ENCODE data around the gene TRAPPC2L.

TRAPPC2L gene

GRCh38 chr16:88843256-88843655, 13.7 kb upstream of the TRAPPC2L start:
- no peaks in the 10 kb centered on the region for H3K4me1 ChIP-seq
- DNase-seq: no peak
- H3K9me3 ChIP-seq: no peaks in the 10 kb centered on the region
- H3K27me3 ChIP-seq: no peaks in the 10 kb centered on the region
- H3K36me3 ChIP-seq: no peaks in the 10 kb centered on the region
- no peak for TF ChIP-seq CTCF (IDR thresholded peaks at IDR 0.05; ENCODE audit: low read depth, low read length)
- no peak overlapping the region for H3K4me3 ChIP-seq (ENCODE audit: low read depth, low read length)

- H3K27me3 ChIP-seq: no peaks in the 10 kb centered on the region
- DNase-seq: no peak
- peak; percentile 20; the same call in 1 of the 2 replicates for TF ChIP-seq CTCF (IDR thresholded peaks at IDR 0.05; ENCODE audit: low read depth, low read length)
- H3K9me3 ChIP-seq: no peaks in the 10 kb centered on the region
- no peaks in the 10 kb centered on the region for H3K36me3 ChIP-seq
- no peaks in the 10 kb centered on the region for H3K4me1 ChIP-seq
- no peak overlapping the region for H3K4me3 ChIP-seq (ENCODE audit: low read depth, low read length)
Measured at GRCh38 chr16:88844419-88845036, 12.4 kb upstream of the TRAPPC2L start.

DNA sequence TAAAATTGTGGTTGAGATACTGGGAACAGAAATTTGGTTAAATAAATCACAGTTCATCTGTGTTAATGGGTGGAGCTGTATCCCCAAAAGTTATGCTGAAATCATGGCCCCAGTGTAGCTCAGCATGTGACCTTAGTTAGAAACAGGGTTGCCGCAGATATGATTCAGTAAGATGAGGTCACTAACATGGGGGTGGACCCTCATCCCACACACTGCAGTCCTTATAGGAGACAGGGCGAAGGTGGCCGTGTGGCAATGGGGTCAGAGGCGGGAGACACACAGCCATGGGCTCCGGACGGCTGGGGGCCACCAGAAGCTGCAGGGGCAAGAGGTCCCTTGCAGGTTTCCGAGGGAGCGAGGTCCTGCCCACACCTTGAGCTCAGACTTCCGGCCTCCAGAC, 10.8 kb upstream of the TRAPPC2L start:
- Histone ChIP-seq H3K4me3 (ENCODE audit: low read depth, low read length) (no peak overlapping the region), H3K4me1 (no peaks in the 10 kb centered on the region), H3K36me3 (no peaks in the 10 kb centered on the region), H3K9me3 (no peaks in the 10 kb centered on the region), H3K27me3 (no peaks in the 10 kb centered on the region)
- no peak for DNase-seq
- no peak for TF ChIP-seq CTCF (IDR thresholded peaks at IDR 0.05; ENCODE audit: low read depth, low read length)

GRCh38 chr16:88847654-88848053, 9.3 kb upstream of the TRAPPC2L start:
- no peak for DNase-seq
- H3K36me3 ChIP-seq: no peaks in the 10 kb centered on the region
- no peaks in the 10 kb centered on the region for H3K9me3 ChIP-seq

DNA sequence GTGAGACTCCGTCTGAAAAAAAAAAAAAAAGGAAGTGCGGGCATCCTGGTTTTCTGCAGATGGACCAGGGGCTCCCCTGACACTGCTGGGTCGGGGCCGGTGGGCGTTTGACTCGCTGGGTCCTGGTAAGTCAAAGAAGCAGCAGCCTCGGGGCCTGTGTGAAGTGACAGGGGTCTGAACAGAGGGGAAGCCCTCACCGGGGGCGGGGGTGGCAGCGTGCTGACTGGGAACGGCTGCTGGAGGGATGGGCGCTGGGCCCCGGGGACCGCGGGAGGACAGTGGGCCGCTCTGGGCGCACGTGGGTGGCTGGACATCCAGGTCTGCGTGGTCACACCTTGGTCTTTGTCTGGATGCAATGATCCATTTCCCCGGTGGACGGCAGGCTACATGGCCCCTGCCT, 8.4 kb upstream of the TRAPPC2L start:
- no peaks in the 10 kb centered on the region for H3K27me3 ChIP-seq
- no peak for TF ChIP-seq CTCF (IDR thresholded peaks at IDR 0.05; ENCODE audit: low read depth, low read length)
- no peak for DNase-seq
- H3K4me3 ChIP-seq (ENCODE audit: low read depth, low read length): no peak overlapping the region
- H3K4me1 ChIP-seq: no peaks in the 10 kb centered on the region
- H3K9me3 ChIP-seq: no peaks in the 10 kb centered on the region
- H3K36me3 ChIP-seq: no peaks in the 10 kb centered on the region

More at GRCh38 chr16:88847654-88848053, 9.3 kb upstream of the TRAPPC2L start:
- TF ChIP-seq CTCF (IDR thresholded peaks at IDR 0.05; ENCODE audit: low read depth, low read length): no peak
- H3K4me3 ChIP-seq (ENCODE audit: low read depth, low read length): no peak overlapping the region
- H3K27me3 ChIP-seq: no peaks in the 10 kb centered on the region
- no peaks in the 10 kb centered on the region for H3K4me1 ChIP-seq

DNA sequence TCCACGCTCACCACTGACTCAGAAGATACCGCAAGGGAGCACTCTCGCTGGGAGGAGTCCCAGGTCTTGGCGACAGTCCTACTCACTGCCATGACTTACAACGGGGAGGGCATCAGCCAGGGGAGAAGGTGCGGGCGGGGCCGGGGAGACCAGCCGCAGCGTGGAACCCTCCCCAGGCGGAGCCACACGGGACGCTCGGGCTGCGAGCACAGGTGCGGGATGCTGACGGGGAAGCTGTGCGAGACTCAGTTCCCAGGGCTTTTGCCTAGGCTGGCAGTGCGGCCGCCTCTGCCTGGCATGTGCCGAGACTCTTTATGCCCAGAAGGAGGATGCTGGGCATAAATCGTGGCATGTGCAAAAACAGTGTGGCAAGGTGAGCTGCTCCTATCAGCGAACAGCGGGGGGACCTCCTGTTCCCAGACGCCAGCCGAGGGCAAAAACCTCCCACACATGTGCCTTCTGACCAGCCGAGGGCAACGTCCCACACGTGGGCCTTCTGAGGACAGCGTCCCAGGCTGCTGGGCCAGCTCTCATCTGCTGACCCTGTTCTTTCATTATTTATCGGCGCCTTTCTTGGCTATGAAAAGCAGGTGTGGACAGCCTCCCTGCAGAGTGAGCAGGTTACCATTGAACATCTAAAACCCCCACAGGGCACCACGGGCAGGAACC, 6.3 kb upstream of the TRAPPC2L start:
- no peaks in the 10 kb centered on the region for H3K4me1 ChIP-seq
- no peak for TF ChIP-seq CTCF (IDR thresholded peaks at IDR 0.05; ENCODE audit: low read depth, low read length)
- no peak overlapping the region for H3K4me3 ChIP-seq (ENCODE audit: low read depth, low read length)
- no peaks in the 10 kb centered on the region for H3K36me3 ChIP-seq
- no peaks in the 10 kb centered on the region for H3K9me3 ChIP-seq
- no peaks in the 10 kb centered on the region for H3K27me3 ChIP-seq
- DNase-seq: no peak
